Forelimb muscle (tissue), 1 donor: ENCODE results near the gene TP53I11. TPM values are rescaled to one million over a fixed set of nuclear protein-coding genes. Genes with fewer than 3 reads are reported as not detected.

Source experiments
- DNase-seq: peaks from one replicate; pipeline ENCODE4 v3.0.0-alpha.2; 2013; ENCODE audit warnings: low read depth
- polyA plus RNA-seq: library from polyadenylated mRNA; unstranded; fragments of 120-200 nt; gene quantifications from one replicate; pipeline ENCODE4 v1.2.1, GENCODE V29; 2013; ENCODE audit not compliant: insufficient read length

The TP53I11 gene
- polyA plus RNA-seq, 1 donor, result 40.4 TPM

DNA sequence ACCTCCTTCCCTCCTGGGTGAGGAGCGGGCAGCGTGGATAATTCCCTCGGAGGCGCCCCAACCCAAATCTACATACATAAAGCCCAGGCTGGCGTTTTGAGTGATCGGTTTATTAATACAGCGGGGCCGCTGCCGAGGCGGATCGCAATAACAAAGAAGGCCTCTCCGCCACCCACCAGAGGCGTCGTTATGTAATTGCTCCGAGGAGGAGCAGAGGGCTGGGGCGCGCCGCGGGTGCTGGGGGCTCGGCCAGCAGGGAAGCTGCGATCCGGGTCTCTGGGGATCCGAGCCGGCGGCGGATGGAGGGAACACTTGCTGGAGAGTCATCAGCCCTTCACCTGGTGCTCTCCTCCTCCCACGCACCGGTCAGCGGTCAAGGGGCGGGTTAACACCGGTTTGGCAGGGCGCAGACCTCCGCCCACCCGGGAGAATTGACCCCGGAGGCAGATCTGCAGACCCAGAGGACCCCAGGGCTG lies 6.4 kb upstream of the TP53I11 start:
- DNase-seq, result no peak

DNA sequence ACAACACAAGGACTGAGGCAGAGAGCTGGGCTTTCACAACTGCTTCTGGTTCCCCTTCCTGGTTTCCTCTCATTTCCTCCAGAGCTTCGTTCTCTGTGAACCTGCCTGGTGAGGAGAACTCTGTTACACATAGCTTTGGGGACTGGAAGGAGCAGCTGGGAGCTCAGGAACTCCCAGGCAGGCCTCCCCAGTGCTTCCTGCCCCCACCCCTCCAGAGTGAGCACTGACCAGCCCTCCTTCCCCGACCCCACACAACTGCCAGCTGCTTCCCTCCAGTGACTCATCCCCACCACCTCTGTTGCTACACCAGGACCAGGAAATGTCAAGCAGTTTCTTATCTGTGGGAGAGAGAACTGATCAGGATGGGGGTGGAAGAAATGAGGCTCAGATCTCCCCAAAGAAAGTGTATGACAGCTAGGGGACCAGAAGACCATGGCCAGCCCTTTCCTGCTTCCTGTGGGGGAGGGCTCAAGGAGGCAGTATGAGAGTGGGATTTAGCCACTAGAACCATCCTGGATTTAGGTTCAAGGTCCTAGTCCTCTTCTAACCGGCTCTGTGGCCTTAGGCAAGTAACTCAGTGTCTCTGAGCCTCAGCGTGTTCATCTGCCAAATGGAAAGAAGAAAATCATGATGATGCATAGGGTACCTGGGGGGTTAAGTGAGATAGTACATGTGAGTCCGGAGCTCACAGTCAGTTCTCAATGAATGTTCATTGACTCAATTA lies 4.5 kb upstream of the TP53I11 start:
- DNase-seq, result no peak

DNA sequence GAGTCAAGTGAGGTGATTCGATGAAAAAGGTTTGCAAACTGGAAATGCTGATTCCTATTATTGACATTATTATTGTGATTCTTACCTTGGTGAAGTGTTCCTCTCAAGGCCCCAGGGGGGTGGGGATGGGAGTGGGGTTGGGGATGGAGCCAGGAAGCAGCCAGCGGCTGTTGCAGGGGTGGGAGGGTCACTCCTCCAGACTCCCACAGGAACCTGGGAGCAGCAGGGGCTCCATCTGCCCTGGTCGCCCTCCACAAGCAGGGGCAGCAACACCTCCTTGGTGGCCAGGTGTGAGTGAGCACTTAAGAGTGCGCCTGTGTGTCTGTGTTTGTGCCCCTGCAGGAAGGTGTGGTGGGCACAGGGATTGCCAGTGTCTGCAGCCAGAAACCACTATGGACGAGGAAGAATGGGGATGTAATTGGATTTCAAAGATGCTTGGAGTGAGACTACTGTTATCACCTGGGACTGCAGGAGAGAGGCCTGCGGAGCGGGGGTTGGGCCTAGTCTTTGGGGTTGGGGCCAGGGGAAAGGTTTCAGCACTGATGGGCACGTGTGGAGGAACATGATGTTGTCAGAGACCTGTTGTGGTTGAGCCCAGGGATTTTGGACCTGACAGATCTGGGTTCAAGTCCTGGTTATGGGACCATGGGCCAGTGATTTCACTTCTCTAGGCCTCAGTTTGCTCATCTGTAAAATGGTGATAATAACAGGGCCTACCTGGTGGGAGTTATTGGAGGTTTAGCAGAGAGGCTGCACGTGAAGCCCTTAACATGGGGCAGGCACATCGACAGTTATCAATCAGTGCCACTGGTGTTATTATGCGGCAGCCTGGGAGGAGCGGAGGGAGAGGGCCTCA lies 3.6 kb upstream of the TP53I11 start:
- DNase-seq, result no peak

DNA sequence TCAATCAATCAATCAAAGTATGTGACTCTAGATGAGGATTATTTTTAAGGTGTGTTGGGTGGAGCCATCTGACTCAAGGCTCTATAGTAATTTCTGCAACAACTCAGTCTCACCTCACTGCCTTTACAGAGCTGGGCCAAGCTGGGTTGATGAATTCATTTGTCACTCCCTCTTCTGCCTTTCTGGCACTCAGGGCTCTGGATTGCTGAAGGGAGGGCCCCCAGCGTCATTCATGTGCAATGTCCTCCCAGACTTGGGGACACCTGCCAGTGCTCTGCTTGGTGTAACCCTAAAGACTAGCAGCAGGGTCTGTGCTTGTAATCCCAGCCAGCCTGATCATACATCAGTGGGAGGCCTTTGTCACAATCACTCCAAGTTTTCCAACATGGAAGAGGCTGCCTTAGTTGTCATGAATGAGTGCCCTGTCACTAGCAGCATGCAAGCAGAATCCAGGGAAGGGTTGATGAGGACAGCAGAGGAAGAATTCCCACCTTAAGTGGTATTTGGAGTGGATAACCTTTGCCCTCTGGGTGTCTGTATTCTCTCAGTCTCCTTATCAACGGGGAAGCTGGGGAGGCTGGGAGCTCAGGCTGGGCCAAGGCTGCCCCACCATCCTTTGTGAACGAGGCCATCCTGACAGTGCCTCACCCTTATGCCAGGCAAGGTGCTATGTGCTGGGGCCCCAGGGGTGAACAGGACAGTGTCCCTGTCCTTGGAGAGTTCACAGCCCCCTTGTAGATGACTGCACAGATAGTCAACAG lies 2.0 kb upstream of the TP53I11 start:
- DNase-seq, result no peak

DNA sequence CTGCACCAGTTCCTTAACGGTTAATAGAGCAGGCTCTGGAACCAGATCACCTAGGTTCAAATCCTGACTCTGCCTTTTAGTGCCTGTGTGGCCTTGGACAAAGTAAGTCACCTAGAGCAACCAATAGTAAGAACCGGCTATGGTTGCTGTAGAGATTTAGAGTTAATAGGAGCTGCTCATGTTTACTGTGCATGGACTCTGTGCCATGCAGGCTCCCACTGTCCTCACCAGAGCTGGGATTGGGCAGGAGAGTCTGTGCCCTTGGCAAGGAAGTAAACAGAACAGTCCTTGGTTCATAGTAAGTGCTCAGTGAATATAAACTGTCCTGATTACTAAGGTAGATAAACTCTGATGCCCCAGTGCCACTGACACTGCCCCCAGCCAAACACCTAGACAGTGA lies 1.4 kb upstream of the TP53I11 start:
- DNase-seq, result no peak

DNA sequence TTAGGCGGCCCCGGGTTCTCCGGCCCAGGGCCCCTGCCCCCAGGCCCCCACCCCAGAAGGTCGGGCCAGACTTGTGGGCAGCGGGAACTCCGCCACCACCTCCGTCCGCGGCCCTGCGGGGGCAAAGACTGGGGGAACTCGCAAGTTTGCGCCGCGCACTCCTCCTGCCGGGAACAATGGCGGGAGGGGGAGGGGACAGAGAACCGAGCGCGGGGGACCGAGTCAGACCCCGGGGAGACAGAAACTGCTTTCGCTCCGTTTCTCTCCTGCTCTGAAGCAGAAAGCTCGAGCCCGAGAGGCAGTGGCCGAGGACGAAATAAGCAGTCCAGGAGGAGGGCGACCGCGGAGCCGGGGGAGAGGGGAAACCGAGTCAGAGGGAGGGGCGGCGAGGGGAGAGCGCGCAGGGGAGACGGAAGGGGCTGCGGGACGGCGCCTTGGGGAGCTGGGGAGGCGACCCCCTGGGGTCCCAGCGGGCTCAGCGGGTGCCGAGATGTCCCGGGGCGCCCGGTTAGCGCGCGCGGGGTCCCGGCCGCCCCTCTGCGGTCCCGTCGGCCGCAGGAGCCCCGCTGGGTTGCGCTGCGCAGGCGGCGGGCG lies 555 bp downstream of the TP53I11 start:
- no peak for DNase-seq

DNA sequence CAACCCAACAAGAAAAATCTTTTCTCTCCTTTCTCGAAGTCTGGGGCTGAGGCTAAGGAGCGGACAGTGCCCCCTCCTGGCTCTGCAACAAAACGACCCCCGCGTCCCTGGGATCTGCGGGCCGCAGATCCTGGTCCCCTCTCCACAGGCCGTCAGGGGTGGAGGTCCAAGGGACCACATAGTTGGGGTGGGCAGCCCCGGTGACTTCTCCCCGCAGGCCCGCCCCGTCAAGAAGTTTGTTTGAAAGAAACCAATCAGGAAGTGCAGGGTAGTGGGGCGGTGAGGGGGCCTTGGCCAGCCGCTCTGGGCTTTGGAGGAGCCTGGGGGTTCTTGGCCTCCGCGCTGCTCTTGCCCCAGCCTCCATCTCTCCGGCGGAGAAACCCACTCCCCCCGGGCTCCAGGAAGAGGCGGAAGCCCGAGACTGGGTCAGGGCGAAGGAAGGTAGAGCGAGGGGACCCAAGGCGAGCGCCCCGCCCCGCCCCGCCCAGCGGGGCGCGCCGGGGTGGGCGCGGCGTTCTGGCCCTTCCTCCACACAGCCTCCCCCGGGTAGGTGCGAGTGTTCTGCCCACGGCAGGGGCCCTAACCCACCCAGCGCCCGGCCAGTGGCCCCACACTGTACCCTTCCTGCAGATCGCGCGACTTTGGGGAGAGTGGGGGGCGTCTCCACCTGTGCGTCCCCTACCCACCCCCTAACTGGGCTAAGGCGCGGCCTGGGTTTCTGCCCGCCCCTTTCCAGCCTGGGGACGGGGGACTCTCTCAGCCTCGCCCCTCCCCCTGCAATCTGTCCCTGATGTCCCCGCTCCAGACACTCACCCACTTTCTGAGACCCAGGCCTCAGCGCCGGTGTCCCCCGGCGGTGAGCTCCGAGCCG lies 1.3 kb downstream of the TP53I11 start:
- DNase-seq, result no peak

DNA sequence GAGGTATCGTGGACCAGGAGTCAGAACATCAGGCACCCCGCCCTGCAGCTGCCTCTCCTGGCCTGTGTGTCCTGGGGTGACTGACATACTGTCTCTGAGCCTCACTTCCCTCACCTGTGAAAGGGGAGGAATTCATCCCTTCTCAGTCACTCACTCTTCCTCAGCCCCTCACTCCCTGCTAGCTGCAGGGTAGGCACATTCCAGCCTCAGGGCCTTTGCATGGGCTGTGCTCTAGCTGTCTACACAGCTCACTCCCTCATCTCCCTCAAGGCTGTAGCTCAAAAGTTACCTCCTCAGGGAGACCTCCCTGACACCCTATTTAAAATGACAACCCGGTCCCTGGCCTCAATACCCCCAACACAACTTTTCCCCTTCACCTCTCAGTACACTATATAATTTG lies 2.5 kb downstream of the TP53I11 start:
- DNase-seq, result no peak

DNA sequence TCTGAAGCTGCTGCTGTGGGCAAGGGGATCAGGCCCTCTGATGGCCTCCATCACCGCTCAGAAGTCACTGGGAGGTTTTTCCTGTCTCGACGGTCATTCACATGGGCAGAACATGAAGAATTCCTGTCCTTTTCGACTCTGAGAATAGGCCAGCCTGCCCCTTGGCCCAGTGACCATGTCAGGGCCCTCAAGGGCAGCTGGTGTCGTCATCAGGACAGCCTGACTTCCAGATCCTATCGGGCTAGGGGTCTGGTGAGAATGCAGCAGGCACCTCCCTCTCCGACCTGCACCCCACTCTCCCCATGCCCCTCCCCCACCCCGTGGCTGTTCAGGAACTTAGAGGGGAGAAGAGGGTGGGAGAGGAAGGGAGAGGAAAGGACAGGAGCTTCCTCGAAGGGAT lies 3.6 kb downstream of the TP53I11 start:
- DNase-seq, result no peak

DNA sequence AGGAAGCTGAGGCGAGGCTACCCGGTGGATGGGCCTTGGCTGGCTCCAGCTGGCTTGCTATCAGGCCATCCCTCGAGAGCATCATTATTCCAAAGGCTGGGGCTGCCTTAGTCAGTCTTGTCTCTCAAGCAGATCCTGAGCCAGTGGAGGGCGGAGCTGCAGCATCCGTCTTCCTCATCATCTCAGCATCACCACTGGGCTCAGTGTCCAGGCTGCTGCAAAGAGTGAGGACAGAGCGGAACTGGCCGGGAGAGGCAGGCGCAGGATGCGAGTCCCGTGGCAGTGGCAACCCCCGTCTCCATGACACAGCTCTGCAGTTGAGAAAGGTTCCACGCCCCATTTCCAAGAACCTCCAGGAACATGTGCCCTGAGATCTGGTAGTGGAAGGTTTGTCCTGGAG lies 4.4 kb downstream of the TP53I11 start:
- peak; percentile 83 for DNase-seq

DNA sequence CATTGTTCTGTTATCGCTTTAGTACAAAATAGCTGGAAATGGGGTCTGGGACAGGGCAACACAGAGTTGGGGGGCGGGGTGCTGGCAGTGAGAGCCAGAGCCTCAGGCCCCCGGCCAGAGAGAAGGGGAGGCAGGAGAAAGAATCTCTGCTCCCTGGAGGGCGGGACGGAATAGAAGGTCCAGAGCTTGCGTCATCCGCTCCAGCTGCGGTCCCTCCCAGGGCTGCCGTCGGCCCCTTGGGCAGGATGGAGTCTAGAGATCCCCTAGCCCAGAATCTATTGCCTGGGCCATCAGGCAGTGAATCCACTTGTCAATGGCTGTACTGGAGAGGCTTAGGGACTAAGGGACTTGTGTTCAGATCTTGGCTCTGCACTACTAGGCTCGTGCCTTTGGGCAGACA lies 5.0 kb downstream of the TP53I11 start:
- DNase-seq, result no peak

DNA sequence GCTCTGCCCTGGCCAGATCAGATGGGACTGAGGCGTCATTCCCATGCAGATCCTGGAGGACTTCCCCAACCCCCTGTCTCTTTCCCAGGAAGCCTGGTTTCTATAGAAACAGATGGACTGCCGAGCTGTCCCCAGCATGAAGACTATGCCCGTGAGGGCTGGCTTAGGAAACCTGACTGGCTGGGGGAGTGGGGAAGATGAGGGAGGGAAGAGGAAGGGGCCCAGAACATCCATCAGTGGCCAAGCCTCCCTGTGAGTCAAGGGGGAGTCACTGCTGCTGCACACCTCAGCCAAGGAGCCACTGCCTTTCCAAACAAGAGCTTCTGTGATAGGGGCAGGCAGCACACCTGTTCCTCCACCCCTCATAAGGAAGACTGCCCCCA lies 5.8 kb downstream of the TP53I11 start:
- no peak for DNase-seq

DNA sequence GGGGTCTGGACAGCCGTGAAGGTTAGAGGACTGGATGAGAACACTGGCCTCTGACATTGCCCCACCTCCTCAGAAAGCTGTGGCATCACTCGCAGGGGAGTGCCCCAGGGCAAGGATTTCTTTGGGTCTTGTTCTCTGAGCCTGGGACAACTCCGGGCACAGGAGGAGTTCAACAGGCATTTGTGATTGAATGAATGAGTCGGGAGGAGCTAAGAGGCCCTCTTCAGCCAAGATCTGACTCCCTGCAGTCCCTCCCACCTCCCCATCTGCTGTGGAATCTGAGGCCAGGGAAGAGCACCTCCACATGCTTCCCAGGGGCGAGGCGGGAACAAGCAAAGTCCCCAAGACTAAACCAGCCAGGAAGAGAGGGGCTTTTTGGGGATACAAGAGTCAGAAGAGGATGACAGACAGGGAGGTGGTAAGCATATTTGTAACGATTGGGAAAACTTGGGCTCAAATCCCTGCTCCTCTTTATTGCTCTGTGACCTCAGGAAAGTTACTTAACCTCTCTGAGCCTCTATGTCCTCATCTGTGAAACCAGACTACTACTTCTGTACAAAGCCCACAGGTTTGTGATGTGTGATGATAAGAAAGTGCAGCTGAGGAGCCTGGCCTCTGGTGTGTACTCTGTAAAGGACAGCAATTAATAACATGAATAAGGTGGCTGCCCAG lies 6.4 kb downstream of the TP53I11 start:
- no peak for DNase-seq

DNA sequence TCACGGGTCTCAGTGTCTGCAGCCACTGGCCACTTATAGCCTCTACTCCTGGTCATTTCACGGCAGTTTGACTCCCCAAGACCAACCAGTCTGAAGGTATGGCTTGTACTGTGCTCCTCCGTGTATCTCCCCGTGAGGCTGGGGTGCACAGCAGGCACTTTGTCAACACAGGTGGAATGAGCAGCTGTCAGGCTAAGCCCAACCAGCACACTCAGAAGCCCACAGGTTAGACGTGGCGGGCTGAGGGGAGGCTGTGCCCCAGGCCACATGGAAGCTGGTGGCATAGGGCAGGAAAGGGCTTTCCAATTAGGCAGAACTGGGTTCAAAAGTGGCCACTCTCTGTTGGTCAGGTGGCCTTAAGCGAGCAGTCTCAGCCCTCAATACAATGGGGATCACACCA lies 7.0 kb downstream of the TP53I11 start:
- no peak for DNase-seq

DNA sequence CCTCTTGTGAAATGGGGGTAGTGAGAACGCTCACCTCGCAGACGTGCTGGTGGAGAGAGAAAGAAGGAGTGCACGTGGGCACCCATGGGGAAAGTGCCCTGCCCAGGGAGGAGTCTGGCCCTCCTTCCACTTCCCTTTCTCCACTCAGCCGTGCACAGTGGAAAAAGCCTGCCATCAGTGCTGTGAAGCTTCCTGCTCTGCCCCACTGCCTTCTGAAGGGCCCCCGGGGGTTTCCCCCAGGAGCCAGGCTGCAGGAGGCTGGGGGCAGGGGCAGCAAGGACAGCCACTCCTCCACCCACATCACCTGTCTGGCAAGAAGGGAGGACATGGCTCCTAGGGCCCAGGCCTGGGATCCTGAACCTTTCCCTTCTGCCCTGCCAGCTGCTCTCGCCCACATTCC lies 7.6 kb downstream of the TP53I11 start:
- DNase-seq, result no peak

DNA sequence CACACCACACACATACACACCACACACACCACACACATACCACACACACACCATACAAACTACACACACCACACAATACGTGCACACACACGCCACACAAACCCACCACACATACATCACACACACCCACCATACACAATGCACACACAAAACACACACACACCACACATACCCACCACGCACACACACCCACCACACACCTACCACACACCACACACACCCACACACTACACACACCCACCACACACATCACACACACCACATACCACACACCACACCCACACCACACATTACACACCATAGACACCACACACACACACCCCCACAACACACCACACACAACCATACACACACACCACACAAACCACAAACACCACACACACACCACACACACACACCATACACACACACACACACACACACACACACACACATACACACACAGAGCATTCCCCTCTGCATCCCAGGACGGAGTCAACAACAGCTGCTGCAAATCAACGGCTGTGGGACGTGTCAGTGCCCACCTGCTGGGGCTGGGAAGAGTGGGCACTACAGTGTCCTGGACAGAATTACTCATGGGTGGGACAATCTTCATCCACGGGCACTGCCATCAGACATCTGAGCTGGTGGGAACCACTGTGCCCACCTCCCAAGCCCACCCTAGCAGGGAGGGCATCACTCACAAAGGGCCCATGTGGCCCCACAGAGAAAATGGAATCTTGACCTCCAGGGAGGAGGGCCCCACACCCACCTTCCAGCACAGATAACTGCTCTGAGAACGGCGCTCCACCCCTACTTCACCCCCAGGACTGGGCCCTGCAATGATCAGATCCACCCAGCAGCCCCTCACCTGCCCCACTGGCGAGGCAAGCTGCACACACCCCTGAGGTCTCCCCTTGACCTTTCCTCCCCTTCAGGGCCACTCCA lies 8.4 kb downstream of the TP53I11 start:
- DNase-seq, result no peak

DNA sequence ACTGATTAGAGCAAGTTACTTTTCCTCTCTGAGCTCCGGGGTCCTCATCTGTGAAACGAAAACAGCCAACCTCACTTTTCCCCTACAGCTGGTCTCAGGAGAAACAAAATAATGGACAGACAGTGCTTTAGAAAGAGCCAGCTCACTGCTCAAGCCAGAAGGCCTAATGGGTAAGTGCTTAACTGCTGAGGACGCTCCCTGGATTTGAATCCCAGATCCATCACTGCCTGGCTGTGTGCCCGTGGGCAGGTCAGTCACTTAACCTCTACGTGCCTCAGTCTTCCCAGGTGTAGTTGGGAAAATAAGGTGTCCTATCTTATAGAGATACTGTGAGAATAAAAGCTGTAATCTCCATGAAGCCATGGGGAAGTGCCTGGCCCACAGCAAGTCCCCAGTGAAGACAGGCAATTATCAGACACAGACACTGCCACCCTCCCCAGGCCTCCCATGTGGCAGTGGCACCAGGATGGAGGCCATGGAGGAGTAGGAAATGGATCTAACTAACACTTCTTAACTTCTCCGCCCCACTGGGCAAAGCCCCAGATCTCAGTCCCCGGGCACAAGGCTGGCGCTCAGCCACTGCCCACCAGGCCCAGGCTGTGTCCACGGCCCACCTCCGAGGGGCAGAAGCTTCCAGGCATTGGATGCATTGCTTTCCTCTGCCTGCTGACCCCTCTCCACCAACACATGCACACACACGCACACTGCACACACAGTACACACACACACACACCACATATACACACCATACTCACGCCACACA lies 9.2 kb downstream of the TP53I11 start:
- no peak for DNase-seq

DNA sequence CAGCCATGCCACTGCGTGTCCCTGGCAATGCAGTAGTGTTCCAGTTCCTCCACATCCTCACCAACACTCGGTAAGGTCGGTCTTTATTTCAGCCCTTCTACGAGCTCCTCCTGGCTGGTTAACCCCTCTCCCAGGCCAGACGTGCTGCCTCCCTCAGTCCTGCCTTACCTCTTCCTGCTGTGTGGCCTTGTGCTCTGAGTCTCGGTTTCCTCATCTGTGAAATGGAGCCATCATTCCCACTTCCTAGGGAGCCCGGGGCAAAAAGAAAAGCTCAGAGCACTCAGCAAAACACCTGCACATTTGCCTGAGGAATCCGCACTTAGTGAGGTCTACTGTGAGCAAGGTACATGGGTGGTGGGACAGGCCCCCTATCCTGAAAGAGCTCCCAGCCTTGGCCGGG lies 9.8 kb downstream of the TP53I11 start:
- DNase-seq, result no peak

DNA sequence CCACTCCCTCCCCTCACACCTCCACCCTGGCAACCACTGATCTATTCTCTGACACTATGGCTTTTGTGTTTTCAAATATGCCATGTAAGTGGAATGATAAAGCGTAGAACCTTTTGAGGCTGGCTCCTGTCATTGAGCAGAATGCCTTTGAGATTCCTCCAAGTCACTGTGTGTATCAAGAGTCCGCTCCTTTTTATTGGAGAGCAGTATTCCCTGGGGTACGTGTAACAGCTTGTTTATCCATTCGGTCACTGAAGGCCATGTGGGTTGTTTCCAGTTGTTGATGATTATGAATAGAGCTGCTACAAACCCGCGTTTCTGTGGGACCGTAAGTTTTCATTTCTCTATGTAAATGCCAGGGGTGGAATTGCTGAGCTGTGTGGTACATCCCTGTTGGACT lies 10.3 kb downstream of the TP53I11 start:
- DNase-seq, result no peak
